Activated CD4-positive, alpha-beta T cell treated with anti-CD3 and anti-CD28 coated beads, Interleukin-2, amount 10 ng/mL, durations not matched to agents 24 days and 14 days (primary cell): ENCODE data around the gene HSPH1. TPM values are rescaled to one million over a fixed set of nuclear protein-coding genes. Genes with fewer than 3 reads are reported as not detected.
"Not testable (repeated sequence)": the region's sequence is repeated elsewhere in the genome, so short reads cannot be mapped to it uniquely, and the experiment has no call there.

Experiments
- DNase-seq: peaks from one replicate; pipeline ENCODE4 v3.0.0; 2022
- H3K27ac Mint-ChIP-seq: one replicate; pipeline ENCODE4 v1.8.0; 2022; ENCODE audit warnings: mild to moderate bottlenecking, mixed read lengths
- H3K27me3 Mint-ChIP-seq: one replicate; pipeline ENCODE4 v1.8.0; 2022; ENCODE audit warnings: mixed read lengths
- H3K36me3 Mint-ChIP-seq: one replicate; pipeline ENCODE4 v1.8.0; 2022; ENCODE audit warnings: low read depth, mild to moderate bottlenecking, mixed read lengths
- H3K4me1 Mint-ChIP-seq: one replicate; pipeline ENCODE4 v1.8.0; 2021; ENCODE audit warnings: mixed read lengths
- H3K4me3 Mint-ChIP-seq: one replicate; pipeline ENCODE4 v1.8.0; 2022; ENCODE audit warnings: mild to moderate bottlenecking, moderate library complexity, mixed read lengths
- H3K9me3 Mint-ChIP-seq: one replicate; pipeline ENCODE4 v1.8.0; 2021; ENCODE audit warnings: mixed read lengths
- intact Hi-C: fragments of 100-400 bp; cut with micrococcal nuclease; formaldehyde crosslinking; loops from one replicate; pipeline ENCODE4 v1.15.1; 2023
- total RNA-seq: library from RNA; stranded (reverse); gene quantifications from 2 replicates; pipeline ENCODE4 v1.2.3, GENCODE V29; 2022

The HSPH1 gene
- total RNA-seq, 1 donor from 2014 or later, result 381 TPM

DNA sequence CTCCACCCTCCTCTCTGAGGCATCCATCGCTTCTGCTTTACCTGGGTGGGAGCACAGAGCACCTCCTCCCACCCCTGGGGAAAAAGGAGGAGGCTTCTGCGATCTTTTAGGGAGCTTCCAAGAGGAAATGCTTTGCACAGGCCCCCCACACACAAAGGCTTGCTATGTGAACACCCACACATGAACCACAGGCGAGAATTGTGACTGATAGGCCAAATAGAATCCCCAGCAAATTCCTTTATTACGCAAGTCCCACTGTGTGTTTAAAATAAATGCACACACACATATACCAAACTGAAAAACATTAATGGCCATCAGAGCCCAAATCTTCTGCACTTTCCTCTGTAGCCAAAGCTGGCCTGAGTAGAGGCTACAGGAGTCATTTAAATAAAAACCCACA is 50.6 kb downstream of the HSPH1 start:
- H3K9me3 Mint-ChIP-seq, result no peaks in the 10 kb centered on the region

DNA sequence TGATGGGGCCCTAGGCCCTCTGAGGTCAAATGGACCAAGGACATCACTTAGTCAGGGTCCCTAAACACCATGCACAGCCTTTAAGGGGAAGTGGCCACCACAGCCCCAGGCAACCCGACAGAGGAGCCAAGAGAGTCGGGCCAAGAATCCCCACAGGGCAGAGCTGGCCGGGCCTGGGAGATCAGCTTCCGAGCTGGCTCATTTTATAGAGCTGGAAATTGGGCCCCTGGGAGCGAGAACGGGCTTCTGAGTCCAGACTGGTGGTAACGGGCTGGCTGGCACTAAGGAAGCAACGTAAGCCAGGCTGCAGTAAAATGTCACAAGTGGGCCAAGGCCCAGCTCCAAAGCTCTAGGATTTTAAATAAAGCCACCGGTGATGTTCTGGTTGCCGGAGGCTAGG is 51.1 kb downstream of the HSPH1 start:
- Mint-ChIP-seq H3K4me3 (no peak overlapping the region), H3K36me3 (no peaks in the 10 kb centered on the region), H3K27ac (no peak overlapping the region), H3K4me1 (no peaks in the 10 kb centered on the region), H3K27me3 (peaks cover 30% of the 10 kb centered on the region), H3K9me3 (no peaks in the 10 kb centered on the region)
- intact Hi-C loops, result no loop called here
- no peak for DNase-seq

More for the DNA sequence above, 50.6 kb downstream of the HSPH1 start:
- intact Hi-C loops, result no loop called here
- H3K4me3 Mint-ChIP-seq, result no peak overlapping the region
- H3K36me3 Mint-ChIP-seq, result no peaks in the 10 kb centered on the region
- H3K4me1 Mint-ChIP-seq, result no peaks in the 10 kb centered on the region
- peaks cover 34% of the 10 kb centered on the region for H3K27me3 Mint-ChIP-seq
- H3K27ac Mint-ChIP-seq, result no peak overlapping the region
- DNase-seq, result no peak

DNA sequence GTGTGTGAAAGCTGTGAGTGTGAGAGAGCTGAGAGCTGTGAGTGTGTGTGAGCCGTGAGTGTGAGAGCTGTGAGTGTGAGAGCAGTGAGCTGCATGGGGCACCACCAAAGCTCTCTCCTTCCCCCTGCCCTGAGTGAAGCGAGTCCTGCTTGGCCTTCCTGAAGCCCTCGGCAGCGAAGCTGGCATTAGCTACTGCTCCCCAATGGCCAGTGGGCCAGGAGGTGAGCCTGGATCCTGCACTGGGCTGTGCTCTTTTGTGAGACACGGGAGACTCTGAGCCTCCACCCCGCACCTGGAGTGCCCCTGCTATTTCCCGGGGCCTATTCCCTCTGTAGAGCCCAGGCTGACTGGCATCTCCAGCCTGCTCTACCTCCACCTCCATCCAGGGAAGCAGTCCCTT is 51.5 kb downstream of the HSPH1 start:
- H3K27me3 Mint-ChIP-seq, result peaks cover 29% of the 10 kb centered on the region
- H3K36me3 Mint-ChIP-seq, result no peaks in the 10 kb centered on the region
- no peak overlapping the region for H3K4me3 Mint-ChIP-seq
- intact Hi-C loops, result no loop called here
- no peaks in the 10 kb centered on the region for H3K4me1 Mint-ChIP-seq
- H3K27ac Mint-ChIP-seq, result no peak overlapping the region
- no peak for DNase-seq
- no peaks in the 10 kb centered on the region for H3K9me3 Mint-ChIP-seq

DNA sequence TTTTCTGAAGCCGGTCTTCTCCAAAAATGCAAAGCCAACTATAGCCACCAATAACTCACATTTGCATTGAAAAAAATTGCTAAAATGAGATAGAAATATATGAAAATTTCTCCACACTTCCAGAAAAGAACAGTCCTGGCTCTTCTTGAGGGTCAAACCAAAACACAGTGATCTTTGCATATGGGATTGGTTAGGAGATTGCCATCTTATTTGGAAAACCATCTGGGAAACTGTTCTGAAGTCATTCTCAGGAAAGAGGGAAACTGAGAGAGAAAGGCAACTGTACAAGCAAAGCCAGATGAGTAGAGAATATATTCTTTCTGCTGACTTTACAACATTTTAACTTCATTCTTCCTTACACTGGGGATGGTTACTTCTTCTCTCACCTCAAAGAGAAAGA is 54.6 kb downstream of the HSPH1 start:
- no peaks in the 10 kb centered on the region for H3K4me1 Mint-ChIP-seq
- no peaks in the 10 kb centered on the region for H3K36me3 Mint-ChIP-seq

DNA sequence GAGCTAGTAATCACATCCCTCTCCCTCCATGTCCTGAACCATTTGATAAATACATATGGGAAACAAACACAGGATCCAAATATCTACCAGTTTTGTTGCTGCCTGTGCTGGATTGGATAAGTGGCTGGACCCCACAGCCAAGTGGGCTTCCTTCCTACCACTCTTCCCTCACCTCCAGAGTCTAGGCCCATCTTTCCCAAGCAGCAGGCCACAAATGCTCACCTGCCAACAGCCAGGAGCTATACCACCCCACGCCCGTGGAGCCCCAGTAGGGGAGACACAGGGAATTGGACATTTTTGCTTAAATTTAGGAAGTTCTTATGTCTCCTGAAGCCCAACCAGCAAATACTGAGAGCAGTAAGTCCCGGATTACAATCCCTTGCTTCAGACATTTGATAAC is 55.8 kb downstream of the HSPH1 start:
- Mint-ChIP-seq H3K4me1 (no peaks in the 10 kb centered on the region), H3K27me3 (peaks cover 19% of the 10 kb centered on the region), H3K36me3 (no peaks in the 10 kb centered on the region), H3K4me3 (no peak overlapping the region), H3K9me3 (no peaks in the 10 kb centered on the region), H3K27ac (no peak overlapping the region)
- intact Hi-C loops, result no loop called here
- no peak for DNase-seq

More for the DNA sequence above, 54.6 kb downstream of the HSPH1 start:
- no peak for DNase-seq
- Mint-ChIP-seq H3K9me3 (no peaks in the 10 kb centered on the region), H3K27ac (no peak overlapping the region), H3K4me3 (no peak overlapping the region), H3K27me3 (peaks cover 14% of the 10 kb centered on the region)
- intact Hi-C loops, result no loop called here

DNA sequence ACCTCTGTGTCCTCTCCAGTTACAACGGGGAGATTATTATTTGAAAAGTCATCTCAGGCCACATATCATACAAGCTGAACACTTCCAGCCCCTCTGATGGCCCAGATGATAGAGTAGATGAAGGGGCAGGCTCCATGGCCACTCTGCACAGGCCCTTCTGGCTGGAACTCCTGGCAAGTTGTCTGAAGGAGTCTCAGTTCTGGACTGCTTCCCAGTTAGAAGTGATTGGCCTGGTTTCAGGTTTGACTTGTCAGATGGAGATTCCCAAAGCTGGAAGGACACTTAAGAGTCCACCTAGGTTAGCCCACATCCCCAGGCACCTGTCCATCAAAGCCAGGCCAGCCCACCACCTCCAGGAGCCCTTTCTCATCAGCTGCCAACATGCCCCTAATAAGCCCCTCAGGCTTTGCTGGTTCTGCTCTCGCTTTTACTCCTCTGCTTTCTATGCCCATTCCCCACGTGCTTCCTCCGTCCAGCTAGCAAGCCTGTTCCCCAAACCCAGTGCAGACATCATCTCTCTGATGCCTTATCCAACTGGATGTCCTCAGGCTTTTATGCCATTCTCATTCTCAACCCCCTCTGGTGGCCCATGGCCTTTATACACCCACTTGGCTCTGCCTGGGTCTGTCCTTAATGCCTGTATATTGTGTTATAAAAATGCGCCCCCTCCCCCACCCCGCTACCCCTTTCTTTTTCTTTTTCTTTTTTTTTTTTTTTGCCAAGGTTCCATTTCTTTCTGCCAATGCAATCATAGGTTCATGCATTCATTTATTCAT is 56.5 kb downstream of the HSPH1 start:
- no peaks in the 10 kb centered on the region for H3K4me1 Mint-ChIP-seq
- H3K4me3 Mint-ChIP-seq, result no peak overlapping the region
- intact Hi-C loops, result no loop called here
- H3K9me3 Mint-ChIP-seq, result no peaks in the 10 kb centered on the region
- no peak for DNase-seq
- peaks cover 24% of the 10 kb centered on the region for H3K27me3 Mint-ChIP-seq
- no peaks in the 10 kb centered on the region for H3K36me3 Mint-ChIP-seq
- no peak overlapping the region for H3K27ac Mint-ChIP-seq

DNA sequence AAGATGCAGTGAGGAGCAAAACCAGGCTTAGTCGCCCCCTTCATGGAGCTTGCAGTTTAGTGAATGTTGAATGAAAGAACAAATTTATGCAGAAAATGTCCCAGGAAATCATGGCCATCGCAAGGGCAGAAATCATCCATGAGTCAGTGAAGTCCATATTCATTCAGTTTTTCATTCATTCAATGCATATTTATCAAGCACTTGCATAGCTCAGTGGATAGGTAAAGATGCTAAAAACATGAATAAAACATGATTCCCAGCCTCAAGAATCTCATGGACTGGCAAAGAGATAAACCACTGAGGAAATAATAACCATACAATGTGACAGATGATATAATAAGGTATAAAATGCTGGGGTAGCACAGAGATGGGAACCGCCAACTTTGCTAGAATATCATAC is 58.8 kb downstream of the HSPH1 start:
- Mint-ChIP-seq H3K36me3 (no peaks in the 10 kb centered on the region), H3K9me3 (no peaks in the 10 kb centered on the region), H3K27ac (no peak overlapping the region), H3K4me3 (no peak overlapping the region), H3K4me1 (no peaks in the 10 kb centered on the region), H3K27me3 (peaks cover 39% of the 10 kb centered on the region)
- DNase-seq, result no peak
- intact Hi-C loops, result no loop called here

DNA sequence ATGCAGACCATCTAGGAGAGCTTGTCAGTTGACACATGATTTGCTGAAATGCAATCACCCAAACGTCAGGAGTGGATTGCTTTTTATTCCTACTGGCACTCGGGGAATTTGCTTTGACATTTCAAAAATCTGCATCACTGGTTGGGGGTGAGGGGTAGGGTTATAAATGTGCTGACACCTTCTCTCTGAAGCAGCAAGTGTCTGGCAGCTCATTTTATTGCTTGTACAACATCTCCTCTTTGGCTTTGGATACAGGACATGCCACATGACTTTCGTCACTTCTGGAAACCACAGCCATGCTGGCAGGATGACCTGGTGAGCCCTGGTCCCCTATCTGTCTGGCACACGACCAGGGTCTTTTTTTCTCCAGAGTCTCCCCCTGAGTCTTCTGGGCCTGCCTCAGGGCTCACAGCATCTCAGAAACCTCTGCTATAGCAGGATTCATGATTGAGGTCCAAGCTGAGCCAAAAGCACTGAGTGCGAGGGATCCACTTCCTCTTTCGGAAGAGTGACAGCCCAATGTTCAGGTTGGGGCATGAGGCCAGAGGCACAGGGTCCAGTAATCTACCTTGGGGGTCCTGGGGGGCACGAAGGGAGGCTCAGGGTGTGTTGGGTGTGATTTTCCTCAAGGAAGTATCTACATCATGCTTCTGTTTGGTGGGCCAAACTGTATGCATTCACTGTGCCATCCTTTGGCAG is 60.1 kb downstream of the HSPH1 start:
- no peaks in the 10 kb centered on the region for H3K36me3 Mint-ChIP-seq
- no peaks in the 10 kb centered on the region for H3K4me1 Mint-ChIP-seq
- H3K9me3 Mint-ChIP-seq, result no peaks in the 10 kb centered on the region
- H3K27ac Mint-ChIP-seq, result no peak overlapping the region
- intact Hi-C loops, result no loop called here
- H3K27me3 Mint-ChIP-seq, result peaks cover 43% of the 10 kb centered on the region
- no peak for DNase-seq
- no peak overlapping the region for H3K4me3 Mint-ChIP-seq

DNA sequence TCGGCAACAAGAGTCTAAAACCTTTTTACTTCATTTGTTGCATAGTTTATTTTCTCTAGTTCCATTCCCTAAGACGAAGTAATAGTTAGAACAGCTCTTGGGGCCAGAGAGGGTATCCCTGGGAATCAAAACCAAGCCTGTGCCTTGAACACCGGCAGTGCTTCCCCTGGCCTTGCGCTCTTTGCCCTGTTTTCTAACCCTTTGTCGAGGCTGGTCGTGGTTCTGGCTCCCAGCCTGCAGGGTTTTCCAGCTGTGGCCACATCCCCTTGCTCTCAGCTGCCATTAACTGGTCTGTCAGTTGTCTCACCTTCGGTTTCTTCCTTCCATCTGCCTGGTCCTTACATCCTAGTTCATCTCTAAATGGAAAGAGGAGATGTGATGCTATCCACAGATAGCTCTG is 61.0 kb downstream of the HSPH1 start:
- Mint-ChIP-seq H3K4me3 (no peak overlapping the region), H3K27me3 (peaks cover 43% of the 10 kb centered on the region), H3K4me1 (no peaks in the 10 kb centered on the region), H3K27ac (no peak overlapping the region), H3K36me3 (no peaks in the 10 kb centered on the region), H3K9me3 (no peaks in the 10 kb centered on the region)
- intact Hi-C loops, result no loop called here
- DNase-seq, result no peak

DNA sequence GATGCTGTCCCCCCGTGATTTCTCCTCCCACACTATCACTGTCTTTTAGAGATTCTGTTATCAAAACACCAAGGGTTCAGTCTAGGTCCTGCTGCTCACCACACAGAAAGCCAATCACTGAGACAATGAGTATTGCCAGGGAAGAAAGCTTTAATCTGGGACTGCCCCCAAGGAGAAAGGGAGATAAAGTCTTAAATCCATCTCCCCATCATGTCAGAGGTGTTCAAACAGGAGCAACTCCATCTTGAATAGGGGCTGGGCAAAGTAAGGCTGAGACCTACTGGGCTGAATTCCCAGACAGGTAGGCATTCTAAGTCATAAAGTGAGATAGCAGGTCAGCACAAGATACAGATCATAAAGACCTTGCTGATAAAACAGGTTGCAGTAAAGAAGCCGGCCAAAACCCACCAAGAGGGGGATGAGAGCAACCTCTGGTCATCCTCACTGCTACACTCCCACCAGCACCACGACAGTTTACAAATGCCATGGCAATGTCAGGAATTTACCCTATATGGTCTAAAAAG is 63.7 kb downstream of the HSPH1 start:
- H3K9me3 Mint-ChIP-seq, H3K36me3 Mint-ChIP-seq, H3K27ac Mint-ChIP-seq, intact Hi-C loops, H3K4me3 Mint-ChIP-seq, H3K4me1 Mint-ChIP-seq, DNase-seq: not testable (repeated sequence)
- H3K27me3 Mint-ChIP-seq, result peaks cover 37% of the 10 kb centered on the region

DNA sequence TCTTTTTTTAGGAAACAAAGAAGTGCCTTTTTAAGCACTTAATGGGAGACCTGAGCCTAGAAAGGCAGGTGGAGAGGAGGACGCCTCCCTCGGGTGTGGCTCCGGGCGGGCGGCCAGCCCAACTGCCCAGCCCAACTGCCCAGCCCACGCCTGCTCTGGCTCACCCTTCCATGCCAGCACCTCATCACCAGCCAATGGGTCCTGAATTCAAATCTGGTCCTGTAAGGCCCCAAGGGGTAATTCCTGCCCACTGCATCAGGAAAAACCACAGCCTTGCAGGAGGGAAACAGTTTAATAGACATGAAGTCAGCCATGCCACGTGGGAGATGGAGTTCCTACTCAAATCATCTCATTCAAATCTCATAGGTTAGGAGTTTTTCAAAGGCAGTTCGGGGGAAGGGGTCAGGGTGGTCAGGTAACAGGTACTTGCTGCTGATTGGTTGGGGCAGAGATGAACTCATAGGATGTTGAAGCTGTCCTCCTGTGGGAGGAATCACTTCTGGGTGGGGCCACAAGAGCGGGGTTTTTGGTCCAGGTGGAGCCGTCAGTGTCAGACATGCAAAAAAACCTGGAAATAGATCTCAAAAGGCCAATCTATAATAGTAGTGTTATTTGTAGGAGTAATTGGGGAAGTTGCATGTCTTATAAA is 64.9 kb downstream of the HSPH1 start:
- H3K4me1 Mint-ChIP-seq, result no peaks in the 10 kb centered on the region
- intact Hi-C loops, result no loop called here
- peaks cover 36% of the 10 kb centered on the region for H3K27me3 Mint-ChIP-seq
- H3K4me3 Mint-ChIP-seq, result no peak overlapping the region
- no peak overlapping the region for H3K27ac Mint-ChIP-seq
- H3K9me3 Mint-ChIP-seq, result no peaks in the 10 kb centered on the region
- no peak for DNase-seq
- no peaks in the 10 kb centered on the region for H3K36me3 Mint-ChIP-seq

DNA sequence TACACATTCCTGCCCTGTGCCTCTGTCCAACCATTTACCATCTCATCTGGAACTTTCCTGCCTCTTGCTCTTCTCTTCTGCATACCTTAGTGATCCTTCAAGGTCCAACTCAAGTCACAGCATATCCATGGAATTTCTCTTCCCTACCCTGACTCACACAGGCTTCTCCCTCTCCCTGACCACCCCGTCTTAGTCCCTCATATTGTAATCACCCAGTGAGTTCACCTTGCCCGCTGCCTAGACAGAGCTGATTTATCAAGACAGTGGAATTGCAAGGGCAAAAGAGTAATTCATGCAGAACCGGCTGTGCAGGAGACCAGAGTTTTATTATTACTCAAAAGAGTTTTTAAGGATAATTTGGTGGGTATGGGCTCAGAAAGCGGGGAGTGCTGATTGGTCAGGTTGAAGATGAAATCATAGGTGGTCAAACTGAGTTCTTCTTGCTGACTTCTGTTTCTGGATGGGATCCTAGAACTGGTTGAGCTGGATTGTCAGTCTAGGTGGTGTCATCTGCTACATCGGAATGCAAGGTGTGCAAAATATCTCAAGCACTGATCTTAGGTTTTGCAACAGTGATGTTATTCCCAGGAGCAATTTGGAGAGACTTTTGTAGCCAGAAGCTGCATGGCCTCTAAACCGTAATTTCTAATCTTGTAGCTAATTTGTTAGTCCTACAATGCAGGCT is 67.2 kb downstream of the HSPH1 start:
- Mint-ChIP-seq H3K4me3 (no peak overlapping the region), H3K27me3 (peaks cover 26% of the 10 kb centered on the region), H3K9me3 (no peaks in the 10 kb centered on the region), H3K27ac (no peak overlapping the region), H3K4me1 (peaks cover 5% of the 10 kb centered on the region), H3K36me3 (no peaks in the 10 kb centered on the region)
- DNase-seq, result no peak
- intact Hi-C loops, result no loop called here

DNA sequence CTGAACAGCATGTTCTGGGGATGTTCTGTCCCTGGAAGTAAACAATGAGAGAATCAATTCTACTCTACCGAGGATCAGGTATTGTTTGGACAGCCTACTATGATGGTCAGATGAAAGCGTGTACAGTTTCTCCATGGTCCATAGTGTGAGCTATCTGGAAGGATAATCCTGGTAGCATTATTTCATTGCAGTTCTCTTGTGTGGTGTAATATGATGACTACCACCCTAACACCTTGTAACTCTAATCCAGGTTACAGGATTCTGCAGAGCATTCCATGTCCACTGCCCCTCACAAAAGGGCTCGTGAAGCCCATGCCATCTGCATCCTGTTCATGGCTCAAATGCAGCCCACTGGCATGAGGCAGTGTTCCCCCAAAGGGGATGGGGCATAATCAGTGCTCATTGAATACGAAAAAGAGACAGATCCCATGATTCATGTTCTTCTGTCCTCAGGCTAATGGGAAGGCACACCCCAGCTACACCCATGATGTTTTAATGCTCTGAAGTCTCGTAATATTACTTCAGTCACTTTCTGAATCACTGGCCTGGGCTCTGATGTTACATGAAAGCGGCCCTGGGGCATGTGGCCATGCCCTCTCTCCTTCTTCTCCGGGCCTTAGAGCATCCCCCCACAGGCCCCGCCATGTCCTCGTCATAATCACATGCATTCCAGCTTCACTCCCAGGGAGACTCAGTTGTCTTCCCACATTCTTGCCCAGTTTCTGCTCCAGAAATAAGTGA is 68.4 kb downstream of the HSPH1 start:
- no peak for DNase-seq
- H3K4me1 Mint-ChIP-seq, result peaks cover 5% of the 10 kb centered on the region
- no peak overlapping the region for H3K27ac Mint-ChIP-seq
- no peaks in the 10 kb centered on the region for H3K9me3 Mint-ChIP-seq
- intact Hi-C loops, result no loop called here
- H3K36me3 Mint-ChIP-seq, result no peaks in the 10 kb centered on the region
- H3K27me3 Mint-ChIP-seq, result peaks cover 19% of the 10 kb centered on the region
- no peak overlapping the region for H3K4me3 Mint-ChIP-seq
